Stimulated activated CD8-positive, alpha-beta memory T cell treated with anti-CD3 and anti-CD28 coated beads, Interleukin-4, amount 100 ng/mL, for 4 hours (primary cell): ENCODE measurements around the gene ASPSCR1.

Experiments
- DNase-seq, 2 donors: peaks; one replicate each; pipeline ENCODE4 v3.0.0-alpha.2; 2020; ENCODE audit warnings: low read depth in 2 of 2, low spot score in 1 of 2

The ASPSCR1 gene

DNA sequence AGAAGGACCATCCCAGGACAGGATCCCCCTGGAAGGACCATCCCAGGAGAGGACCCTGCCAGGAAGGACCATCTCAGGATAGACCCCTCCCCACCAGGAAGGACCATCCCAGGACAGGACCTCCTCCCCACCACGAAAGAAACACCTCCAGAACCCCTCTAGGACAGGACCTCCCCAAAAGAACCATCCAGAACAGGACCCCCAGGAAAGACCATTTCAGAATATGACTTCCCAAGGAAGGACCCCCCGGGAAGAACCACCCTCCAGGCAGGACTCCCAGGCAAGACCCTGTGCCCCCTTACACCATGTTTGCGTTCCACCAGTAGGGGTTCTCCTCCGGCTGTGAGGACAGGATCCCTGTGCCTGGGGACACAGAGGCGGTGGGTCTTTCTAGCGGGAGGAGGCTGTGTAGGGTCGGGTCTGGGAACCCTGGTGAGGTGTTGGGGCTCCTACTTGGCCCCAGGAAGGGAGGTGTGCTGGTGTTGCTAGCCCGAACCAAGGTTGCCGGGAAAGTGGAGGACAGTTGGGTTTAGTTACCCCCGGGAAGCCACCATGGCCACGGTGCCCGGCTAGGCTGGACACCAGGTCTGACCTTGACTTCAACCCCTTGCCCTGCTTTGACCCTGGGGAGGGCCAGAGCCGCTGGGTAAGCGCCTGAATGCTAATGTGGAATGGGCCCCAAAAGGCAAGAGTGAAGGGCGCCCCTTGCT is 18.6 kb upstream of the ASPSCR1 start:
- DNase-seq = no peak

GRCh38 chr17:81959362-81960129 is 17.9 kb upstream of the ASPSCR1 start:
- peak; percentile 55 to 63 for DNase-seq

- no peak for DNase-seq
Measured at GRCh38 chr17:81960130-81960958, 17.1 kb upstream of the ASPSCR1 start.

- no peak for DNase-seq
Measured at GRCh38 chr17:81961087-81961511, 16.3 kb upstream of the ASPSCR1 start, which contains the start of gene NOTUM. NOTUM (minus strand) TSS chr17:81961187; CDS start chr17:81960909, 278 bp downstream.

DNA sequence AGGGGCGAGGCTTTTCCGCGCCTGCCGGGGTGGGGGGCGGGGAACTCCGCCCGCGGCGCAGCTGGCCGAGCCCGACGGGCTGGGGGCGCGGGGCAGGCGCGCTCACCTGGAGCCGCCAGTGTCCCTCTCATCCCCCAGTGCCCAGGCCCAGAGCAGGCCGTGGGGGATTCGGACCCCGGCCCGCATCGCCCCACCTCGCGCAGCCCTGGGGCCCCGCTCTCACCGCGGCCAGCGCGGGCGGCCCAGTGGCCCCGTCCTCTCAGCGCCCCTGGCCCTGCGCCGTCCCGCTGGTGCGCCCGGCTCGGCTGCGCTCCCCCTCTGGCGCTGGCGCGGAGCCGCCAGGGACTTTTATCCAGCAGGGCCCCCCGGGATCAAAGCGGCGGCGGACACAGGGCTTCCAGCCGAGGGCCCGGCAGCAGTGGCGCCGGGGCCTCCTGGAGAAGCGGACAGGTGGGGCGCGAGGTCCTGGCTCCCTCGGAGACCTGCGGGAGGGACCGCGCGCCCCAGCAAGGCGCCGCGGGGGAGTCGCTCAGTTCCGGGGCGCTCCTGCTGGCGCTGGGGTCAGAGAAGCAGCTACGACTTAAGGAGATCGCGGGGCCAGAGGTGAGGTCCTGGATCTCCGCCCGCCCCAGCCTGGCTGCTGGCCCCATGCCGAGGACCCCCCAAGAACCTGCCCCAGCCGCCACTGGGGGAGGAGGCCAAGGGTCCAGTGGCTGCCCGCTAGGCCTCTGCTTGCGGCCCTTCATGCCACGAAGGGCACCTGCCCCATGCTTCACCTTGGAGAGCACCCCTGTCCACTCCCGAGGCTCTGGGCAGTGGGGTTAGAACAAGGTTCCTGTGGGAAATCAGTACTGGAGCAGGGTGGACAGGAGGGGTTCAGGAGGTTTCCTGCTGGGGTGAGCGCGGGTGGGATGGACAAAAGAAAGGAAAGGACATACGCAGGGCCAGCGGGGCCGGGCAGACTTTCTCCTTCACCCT is 15.6 kb upstream of the ASPSCR1 start:
- no peak for DNase-seq

DNA sequence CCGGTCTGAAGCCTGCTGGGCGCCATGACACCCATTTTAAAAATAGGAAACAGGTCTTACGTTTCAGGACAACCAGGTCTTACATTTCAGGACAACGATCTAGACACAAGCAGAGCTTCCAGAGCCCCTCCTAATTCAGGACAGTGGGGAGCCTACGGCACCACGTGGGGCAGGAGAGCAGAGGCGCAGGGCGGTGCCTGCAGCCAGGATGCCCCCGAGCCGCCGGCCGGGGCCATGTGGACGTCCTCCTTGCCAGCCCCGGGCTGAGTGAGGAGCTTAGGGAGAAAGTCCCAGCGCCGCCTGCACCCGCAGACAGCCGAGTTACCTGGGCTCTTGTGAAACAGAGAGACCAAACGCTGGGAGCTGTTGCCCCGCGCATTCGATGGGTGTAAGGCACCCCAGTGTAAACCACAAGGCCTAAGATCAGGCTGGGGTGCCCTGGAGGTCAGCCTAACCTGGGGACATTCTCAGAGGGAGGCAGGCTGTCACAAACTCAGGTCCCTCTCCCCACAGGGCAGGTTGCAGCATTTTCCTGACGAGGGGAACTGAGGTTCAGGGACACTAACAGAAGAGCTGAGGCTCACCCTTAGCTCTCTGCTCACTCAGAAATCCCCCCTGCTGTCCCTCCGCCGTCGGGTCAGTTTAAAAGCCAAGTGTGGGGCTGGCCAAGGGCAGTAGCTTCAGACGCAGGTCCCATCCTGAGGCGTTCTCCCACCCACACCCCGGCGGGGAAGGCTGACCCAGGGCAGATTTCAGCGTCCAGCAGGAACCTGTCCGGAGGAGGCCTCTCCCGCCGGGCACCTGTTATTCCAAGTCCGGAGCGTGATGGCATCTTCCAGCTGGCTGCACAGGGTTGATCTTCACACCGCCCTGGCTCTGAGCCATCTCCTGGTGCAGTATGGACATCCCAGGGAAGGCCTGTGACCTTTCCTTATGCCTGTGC is 14.7 kb upstream of the ASPSCR1 start:
- no peak for DNase-seq

GRCh38 chr17:81964081-81964849 is 13.2 kb upstream of the ASPSCR1 start:
- no peak for DNase-seq

DNA sequence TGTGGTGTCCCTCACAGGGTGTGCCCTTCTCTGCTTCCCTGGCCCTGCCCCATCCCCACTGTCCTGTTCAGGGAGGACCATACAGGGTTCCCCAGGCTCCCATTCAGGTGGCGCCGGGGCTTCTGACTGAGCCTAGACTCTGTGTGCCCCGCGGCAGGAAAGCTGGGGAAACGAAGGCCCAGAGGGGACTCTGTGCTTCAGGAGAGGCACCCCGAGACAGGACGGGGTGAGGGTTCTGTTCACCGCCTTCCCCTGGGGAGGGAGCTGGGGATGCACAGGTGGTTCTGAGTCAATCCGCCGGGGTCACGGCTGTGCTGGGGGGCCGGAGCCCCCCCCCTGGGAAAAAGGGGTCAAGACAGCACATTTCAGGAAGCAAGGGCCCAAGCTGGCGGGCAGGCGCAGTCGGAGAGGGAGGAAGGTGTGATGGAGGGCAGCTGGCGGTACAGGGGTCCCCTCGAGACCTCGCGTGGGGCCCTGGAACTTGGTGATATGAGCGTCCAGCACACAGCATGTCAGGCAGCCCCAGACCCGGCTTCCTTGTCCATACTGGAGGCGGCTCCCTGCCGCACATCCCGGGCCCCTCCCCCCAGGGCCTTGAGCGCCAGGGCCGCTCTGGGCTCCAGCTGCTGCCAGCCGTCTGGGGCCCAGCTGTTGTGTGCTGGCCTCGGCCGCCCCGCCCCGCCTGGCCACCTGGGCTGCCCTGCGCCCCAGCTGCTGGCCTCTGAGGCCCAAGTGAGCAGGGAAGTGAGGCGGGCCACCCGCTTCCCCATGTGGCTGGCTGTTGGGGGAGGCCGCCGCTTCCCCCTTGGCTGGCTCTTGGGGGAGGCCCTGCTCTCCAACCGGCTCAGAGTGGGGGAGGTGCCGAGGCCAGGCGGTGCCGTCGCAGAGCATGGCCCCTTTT is 10.8 kb upstream of the ASPSCR1 start:
- DNase-seq = no peak

GRCh38 chr17:81967244-81967532 is 10.2 kb upstream of the ASPSCR1 start:
- no peak for DNase-seq

- DNase-seq = peak; percentile 76 to 84
Measured at GRCh38 chr17:81967533-81968395, 9.7 kb upstream of the ASPSCR1 start.

- DNase-seq = no peak
Measured at GRCh38 chr17:81968396-81968745, 9.1 kb upstream of the ASPSCR1 start.

- DNase-seq = no peak
Measured at GRCh38 chr17:81968850-81969812, 8.3 kb upstream of the ASPSCR1 start.

DNA sequence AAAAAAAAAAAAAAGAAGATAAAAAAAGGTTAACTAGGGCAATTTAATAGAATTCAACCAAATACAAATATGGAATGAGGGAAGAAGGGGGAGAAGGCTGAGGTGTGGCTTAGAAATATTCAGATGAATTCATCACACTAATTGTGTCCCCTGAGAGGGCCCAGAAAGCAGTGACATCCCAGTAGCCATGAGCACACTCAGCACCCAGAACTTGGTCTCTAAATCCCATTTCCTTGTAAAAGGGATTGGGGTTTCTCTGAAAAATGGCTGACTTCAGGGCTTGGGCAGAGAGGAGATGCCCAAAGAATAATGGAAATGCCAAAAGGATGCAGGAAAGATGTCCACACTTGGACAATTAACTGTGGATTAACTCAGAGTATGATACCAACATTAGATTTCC is 4.0 kb upstream of the ASPSCR1 start:
- DNase-seq = no peak

GRCh38 chr17:81976332-81977210 is 858 bp upstream of the ASPSCR1 start:
- DNase-seq = no peak
